ENCODE results near the gene L3MBTL4.
A peak's percentile ranks its signal among the peaks of the same experiment; 100 is the strongest.

The L3MBTL4 gene

GRCh38 chr18:5979971-5980457 is 434.7 kb downstream of the L3MBTL4 start:
- DNase-seq = no peak

DNA sequence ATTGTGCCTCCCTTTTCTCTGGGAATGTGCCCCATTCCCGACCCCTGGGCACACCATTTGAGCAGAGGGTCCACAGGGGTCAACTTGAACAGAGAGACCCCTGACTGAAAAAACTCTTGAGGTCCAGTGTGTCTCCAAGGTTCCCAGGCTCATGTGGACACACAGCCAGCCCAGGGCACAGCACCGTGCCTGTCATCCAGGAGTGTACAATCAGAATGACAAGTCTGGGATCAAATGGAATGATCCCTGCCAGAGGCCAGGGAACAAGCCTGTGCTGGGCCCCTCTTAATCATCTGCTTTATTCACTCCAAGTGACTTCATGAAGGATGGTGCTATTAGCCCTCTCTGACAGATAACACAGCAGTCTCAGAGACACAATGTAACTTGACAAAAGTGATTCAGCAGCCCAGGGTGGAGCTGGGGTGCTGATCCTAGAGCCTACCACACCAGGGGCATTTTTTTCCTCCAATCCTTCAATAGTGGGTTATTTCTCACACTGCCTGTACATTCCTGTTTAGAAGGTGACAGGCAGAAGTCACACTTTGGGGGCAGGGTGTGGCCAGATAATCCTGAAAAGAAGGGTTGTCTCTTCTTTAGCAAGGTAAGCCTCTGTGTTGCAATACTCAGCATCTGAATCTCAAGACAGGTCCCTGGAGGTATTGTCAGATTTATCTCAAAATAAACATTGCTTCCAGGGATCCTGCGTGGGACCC is 435.4 kb downstream of the L3MBTL4 start:
- DNase-seq = no peak

GRCh38 chr18:5977022-5977421 is 437.7 kb downstream of the L3MBTL4 start:
- DNase-seq = no peak

- DNase-seq = no peak
Measured at GRCh38 chr18:5975111-5976002, 439.4 kb downstream of the L3MBTL4 start.

DNA sequence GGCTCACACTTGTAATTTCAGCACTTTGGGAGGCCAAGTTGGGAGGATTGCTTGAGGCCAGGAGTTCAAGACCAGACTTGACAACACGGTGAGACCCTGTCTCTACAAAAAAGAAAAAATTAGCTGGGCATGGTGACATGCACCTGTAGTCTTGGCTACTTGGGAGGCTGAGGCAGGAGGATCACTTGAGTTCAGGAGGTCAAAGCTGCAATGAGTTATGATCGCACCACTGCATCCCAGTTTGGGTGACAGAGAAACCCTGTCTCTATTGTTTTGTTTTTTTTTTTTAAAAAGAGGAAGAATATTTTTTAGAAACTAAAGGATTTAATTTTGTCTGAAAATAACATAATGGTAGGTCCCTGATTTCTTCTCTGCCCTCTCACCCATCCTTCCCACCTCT is 440.0 kb downstream of the L3MBTL4 start:
- no peak for DNase-seq

DNA sequence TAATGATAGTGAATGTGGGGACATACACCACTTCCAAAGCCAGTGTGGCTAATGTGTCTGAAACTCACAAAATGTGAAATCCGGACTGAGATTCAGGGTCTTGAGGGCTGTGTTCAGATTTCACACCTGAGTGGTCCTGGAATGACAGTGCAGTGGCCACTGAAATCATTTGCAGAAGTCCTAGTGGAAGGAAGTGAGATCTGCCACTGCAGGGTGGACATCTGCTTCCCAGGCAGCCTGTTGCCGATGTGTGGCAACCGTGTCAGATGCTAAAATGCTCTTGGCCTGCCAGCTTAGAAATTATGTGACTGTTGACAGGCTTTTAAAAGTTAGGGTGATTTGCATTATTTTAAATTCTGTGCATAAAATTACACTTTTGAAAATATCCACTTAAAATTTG is 441.6 kb downstream of the L3MBTL4 start:
- no peak for DNase-seq

DNA sequence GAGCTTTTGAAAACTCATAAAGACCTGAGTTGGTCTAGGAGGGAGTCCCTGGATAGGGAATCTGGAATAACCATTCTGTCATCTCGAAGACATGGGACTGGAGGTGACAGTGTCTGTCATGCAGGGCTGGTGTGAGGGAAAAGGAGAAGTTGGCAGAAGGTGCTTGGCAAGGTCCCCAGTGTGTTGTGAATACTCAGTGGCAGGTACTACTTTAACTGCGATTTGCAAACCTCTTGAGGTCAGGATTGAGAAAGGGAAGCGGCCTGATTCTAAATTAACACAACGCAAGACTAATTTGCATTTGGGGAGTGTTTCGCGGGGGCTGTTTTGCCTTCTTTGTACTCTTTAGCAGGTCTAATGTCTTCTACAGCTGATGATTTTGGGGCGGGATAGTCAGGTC is 442.4 kb downstream of the L3MBTL4 start:
- DNase-seq = no peak

DNA sequence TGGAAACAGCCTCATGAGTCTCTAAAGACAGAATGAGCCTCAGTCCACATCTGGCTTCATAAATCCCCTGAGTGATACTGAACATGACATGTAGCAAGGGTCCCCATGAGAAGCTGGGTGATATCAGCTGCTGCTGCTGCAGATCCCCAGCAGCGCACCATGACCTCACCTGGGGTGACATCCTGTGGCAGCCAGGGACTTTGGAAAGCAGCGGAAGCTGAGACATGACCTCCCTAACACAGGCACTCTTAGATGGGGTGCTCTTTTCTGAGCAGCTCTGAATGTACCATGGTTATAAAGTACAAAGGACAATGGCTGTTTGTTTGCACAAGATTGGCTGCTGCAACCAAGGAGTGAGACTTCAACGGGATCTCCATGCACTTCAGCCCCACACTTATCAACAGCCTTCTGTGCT is 444.7 kb downstream of the L3MBTL4 start:
- DNase-seq = no peak

GRCh38 chr18:5969355-5969988 is 445.2 kb downstream of the L3MBTL4 start:
- peak in 1 of 2 experiments; percentile 44 for DNase-seq

- no peak for DNase-seq
Measured at GRCh38 chr18:5967666-5968065, 447.0 kb downstream of the L3MBTL4 start.

DNA sequence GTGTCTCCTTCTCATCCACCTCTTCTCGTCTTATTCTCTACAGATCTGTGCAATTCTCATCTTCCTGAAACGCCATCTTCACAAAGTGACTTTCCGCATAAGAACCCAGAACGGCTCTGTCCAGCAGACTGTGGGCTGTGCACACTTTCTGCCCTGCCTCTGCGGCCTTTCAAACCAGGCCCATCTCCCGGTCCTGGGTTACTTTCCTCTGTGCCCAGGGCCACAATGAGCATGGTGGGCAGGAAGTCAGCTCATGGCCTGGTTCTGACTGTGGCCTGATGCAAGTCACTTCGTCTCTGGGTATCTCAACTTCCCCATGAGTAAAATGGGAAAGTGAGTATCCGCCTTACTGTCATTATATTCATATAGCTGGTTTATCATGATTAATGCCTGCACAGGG is 447.7 kb downstream of the L3MBTL4 start:
- no peak for DNase-seq

DNA sequence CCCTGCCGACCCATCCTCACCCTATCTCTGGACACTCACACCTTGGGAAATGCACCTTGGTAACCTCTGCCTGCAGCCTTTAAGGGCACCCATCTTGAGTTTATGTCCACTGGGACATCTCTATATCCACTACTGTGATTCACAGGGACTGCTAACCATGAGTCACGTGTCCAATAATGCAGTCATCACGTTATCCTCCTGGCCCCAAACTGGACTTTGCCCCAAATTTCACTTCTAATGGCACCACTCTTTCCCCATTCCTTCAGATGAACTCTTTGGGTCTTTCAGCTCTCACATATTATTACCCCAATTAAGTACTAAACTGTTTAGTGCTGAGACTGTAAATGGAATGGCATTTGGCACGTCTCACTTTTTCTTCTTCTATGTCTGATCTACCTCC is 448.2 kb downstream of the L3MBTL4 start:
- DNase-seq = no peak

DNA sequence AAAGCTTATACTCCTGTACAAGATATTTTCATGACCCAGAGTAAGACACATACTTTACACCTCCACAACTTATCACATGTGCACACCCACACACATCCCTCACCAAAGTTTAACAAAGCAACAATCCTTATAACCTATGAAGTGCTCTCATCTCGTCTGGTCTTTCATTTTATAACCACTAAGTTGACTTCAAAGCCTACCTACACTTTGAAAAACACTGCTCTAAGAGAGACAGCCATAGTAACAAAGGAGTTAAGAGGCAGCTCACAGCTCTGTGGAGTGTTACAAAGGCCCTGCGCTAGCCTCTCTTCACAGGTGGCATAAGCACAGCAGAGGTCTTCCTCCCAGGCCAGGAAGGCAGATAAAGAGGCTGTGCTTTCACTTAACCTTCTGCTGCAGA is 449.7 kb downstream of the L3MBTL4 start:
- no peak for DNase-seq

DNA sequence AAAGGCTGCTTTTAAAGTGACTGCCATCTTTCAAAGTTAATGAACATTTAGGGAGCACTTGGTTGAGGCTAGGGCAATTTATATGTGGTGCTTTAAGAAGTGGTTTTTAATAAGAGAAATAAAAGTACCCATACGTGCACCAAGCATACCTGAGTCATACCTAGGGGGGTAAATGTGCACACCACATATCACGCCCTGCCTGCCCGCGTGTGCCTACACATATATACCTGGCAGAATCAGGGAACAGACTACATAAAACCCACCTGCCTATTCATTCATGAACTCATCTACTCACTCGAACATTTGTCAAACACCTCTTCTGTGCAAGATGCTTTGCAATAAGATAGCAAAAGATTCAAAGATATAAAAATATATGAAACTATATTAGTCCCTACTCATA is 450.1 kb downstream of the L3MBTL4 start:
- DNase-seq = no peak

DNA sequence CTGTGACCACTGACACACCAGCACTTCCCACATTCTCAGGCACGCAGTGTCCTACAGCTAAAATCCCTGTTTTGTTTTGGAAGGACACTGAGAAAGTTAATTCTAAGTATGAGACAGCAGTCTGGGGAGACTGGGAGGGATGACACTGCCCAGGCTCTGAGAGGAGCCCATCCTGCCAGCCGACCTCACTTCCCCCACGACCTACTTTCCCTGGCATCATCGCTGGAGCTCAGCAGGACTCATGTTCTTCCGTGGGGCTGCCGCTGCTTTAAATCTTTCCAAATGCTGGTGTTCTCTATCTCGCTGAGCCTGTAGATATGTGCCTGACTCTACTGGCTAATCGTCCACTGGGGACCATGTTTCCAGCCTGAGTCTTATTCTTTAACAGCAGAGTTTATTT is 450.6 kb downstream of the L3MBTL4 start:
- no peak for DNase-seq

DNA sequence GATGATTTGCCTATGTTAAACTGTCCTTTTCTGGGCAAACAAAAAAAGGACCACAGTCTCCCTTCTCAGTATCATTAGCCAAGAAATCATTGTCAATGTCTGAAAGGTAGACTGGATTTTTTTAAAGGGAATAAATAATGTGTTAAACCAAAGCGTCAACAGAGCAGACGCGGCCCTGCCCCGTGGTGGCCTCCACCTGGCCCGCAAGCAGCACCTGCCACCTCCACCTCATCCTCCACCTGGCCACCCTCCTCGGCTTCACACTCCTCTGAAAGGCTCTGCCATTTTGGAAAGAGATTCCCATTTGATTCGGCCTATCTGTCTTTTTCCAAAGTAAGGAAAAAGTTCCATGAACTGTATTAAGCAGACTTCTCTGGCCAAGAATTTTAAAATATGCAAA is 451.4 kb downstream of the L3MBTL4 start:
- DNase-seq = no peak

DNA sequence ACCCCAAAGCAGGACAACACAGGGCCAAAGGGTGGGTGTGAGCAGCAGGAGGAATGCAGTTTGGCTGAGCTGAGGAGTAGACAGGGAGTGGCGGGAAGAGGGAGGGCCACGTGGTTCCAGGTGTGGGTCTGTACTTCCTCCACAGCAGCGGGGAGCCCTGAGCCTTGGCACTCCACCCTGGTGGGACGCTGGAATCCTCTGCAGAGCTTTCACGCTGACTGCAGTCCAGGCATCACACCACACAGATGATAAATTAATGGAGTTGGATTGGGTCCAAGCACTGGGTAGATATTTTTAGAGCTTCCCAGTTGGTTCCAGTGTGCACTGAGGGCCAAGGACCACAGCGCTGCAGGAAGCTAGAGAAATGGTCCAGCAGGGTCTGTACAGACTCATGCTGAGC is 452.3 kb downstream of the L3MBTL4 start:
- no peak for DNase-seq

DNA sequence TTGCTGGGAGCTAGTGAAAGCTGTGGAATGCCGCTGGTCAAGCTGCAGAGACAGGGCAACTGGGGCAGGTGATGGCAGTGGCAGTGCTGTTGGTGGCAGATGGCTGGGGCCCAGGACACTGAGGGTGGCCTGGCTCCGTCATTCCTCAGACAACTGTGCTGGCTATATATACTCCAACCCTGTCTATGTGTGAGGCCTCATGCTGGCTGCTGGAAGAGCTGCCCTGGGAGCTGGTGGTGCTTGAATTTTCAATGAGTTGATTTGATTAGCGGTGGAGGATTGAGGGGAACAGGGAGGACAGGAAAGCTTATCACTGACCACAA is 452.9 kb downstream of the L3MBTL4 start:
- DNase-seq = no peak

DNA sequence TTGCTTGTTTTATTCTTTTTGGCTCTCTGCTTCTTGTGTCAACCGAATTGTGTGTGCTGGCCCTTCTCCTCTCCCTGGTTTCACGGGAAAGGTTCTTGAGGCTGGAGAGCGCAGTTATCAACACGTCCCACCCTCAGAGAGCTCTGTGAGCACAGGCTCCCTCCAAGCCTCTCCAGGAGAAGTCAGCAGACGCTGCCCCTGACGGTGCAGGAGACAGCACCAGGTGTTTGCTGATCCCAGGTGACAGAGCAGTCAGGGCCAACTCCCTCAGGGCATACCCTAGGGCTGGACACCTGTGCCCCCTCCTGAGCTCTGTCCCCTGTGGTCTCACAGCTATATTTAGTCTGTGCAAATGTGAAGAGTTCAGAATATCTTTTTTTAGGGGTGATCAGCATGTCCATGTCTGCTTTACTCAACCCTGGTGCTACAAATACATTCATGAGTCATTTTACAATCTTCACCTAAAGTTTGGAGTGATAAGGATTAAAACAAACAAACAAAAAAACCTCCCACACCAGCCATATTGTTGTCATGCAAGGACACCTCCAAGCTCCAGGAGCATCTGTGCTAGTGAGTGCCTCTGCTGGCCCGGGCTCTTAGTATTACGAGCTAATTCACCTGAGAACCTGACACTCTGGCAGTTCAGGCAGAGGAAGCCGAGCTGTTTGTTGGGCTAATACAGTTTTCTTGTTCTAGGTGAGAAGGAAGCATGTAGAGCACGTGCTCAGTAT is 453.4 kb downstream of the L3MBTL4 start:
- no peak for DNase-seq

DNA sequence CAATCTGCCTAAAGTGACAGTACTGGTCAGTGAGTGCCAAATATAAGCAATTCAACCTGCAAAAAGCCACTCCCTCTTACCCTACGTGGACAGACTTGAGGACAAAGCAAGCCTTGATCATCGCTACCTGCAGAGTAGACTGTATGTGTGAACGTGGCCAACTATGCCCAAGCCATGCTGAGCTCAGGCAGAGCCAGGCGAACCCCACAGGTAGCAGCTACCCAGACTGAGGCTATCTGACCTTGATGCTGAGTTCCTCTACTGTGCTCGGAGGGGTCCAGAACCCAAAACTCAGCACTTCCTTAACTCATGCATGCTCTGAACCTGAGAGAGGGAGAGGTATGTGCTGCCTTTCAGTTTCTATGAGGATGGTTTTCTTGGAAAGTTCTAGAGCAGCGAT is 455.9 kb downstream of the L3MBTL4 start:
- no peak for DNase-seq

- no peak for DNase-seq
Measured at GRCh38 chr18:5955861-5956260, 458.9 kb downstream of the L3MBTL4 start.

DNA sequence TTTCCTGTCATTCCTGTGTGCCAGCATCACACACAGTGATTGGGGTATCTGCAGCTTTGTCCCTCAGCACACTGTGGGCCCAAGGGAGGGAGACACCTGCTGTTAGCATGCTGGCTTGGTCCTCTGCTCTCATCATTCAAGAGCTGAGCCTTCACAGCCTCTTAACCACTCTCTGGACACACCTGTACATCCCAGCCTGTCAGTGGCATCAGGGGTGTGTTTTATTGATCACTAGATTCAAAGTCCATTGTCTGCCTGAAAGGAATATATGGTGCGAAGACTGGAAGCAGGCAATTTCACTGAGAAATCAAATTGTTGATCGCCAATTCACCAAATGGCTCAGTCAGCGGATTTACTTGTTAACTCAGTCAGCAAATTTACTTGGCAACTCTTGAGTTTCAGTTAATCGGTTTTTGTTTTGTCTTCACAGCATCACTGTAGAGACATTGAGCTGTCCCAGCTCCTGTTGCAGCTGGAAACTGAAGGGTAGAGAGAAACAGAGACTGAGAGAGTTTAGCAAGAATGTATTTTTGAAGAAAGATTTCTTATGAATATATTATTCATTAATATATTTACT is 463.1 kb downstream of the L3MBTL4 start:
- DNase-seq = no peak

GRCh38 chr18:5948781-5949180 is 465.9 kb downstream of the L3MBTL4 start:
- DNase-seq = no peak

Data from NCI-H524 (cell line).